ENCODE data around the gene SEC23IP.

SEC23IP gene

DNA sequence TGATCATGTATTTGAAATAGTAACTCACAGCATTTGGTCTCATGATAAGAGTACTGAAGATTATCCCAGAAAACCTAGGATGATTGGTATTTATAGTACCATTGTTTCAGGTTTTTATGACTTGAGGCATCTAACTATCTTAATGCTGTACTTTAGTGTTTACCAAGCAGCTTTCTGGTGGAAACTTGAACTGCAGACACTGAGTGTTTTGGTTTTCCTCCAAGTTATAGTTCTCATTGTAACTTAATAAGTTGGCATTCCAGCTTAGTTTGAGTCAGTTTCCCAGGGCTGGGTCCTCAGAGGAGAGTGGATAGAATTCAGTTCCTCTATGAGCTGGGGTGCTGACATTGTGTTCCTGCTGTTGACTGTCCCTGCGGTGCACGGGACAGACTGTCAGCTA, 50.4 kb downstream of the SEC23IP start:
- no peak for DNase-seq

DNA sequence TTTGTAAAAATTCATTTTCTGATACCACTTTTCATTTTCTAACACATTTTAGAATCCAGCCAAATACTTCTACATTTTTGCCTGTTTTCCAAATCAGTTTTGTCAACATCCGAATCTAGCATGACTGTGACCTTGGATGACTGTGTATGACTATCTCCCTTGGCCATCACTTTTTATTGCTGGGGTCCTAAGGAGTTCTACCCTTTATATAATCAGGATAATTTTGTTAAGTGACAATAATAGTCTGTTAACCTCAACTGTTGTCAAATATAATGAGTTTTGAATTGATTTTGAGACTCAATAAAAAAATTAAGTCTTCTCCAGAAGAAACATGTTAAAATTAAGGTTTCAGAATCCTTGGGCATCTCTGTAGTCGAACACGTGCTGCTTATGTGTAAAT, 53.3 kb downstream of the SEC23IP start:
- no peak for DNase-seq

DNA sequence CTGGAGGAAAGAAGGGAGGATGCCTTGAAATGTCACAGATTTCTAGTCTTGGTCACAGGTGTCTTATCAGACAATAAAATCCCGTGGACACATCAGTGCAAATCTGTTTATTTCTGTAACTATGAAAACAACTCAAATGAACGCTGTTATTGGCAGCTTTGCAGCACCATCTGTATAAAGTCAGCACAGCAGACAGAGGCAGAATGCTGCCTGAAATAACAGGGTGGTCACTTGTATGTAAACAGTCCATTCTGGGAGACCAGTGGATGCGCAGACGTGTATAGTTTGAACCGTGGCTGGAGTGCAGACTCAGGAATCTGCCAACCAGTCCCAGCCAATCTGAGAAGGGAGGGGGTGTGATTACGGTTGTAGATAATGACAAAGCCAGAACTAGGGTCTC, 54.8 kb downstream of the SEC23IP start:
- DNase-seq, result no peak

DNA sequence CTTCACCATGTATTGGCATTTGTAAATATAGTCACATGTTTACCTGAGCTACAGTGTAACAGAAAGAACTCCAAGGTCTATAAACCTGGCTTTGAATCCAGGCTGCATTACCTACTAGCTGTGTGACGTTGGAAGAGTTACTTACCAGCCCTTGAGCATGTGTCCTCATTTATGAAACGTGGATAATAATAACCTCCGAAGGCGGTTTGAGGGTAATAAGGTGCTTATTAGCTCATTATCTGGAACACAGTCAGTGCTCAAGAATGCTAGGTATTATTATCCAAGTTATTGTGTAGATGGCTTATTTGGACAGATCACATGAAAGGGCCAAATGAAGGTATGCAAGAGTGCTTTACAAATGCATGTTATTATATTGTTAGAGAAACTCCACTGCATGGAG, 64.9 kb downstream of the SEC23IP start:
- DNase-seq, result no peak

DNA sequence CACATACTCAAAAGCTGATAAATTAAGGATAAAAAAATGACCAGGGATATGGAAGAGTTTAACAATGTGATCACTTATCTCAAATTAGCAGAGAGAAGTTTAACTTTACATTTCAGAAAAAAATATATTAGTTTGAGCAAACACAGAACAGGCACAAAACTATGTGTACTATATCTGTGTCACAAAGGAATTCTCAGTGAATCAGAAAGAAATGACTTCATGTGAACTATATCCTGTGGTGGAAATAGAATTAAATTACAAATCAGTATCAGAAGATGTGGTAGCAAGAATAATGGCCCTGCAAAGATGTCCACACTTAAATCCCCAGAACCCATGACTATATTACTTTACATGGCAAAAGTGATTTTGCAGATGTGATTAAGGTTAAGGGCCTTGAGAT, 70.3 kb downstream of the SEC23IP start:
- no peak for DNase-seq

DNA sequence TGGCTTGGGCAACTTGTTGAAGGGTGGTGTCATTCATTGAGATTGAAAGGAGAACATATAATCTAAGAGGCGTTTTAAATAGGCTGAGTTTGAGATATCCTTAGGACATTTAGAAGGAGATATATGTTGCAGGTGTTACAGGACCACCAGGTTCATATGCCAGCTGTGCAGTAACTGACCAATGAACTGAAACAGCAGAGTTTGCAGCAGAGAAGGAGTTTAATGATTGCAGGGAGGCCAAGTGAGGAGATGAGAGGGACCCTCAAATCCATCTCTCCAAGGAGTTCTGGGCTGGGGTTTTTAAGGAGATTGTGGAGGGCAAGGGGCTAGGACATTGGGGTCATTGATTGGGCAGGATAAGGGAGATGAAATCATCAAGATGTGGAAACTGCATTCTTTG, 74.5 kb downstream of the SEC23IP start:
- DNase-seq, result no peak

DNA sequence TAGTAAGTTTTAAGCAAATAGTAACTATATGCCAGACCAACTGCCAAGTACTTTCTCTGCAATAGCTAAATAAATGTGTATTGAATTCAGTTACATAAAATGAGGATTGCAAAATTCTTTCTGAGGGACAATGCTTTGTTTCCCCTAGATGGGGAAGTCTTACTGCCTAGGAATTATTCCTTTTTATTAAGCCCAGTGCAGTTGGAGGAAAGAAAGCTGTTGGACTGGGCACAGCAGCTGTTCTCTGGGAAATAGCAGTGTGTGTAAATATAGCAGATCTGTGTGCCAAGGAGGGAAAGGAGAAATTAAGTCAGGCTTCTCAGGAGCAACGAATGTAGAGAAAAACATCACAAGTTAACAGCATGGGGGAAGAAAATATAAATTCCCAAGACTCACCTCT, 77.1 kb downstream of the SEC23IP start:
- DNase-seq, result no peak

DNA sequence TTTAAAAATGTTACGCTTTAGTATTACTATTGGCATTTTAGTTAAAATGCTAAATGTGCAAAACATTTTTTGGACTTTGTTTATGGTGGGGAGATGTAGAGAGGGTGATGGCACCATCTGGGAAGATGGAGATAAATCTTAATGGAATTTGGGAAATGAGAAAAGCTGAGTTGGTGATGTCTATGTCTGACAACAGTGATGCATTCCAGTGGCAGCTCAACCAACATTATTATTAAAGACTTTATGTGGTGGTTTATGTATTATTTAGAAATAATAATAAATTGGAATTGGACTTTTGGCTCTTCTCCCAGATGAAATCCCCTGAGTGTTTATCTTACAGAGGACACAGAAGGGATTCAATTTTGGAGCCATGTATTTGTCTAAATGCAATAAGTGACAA, 77.6 kb downstream of the SEC23IP start:
- DNase-seq, result no peak

DNA sequence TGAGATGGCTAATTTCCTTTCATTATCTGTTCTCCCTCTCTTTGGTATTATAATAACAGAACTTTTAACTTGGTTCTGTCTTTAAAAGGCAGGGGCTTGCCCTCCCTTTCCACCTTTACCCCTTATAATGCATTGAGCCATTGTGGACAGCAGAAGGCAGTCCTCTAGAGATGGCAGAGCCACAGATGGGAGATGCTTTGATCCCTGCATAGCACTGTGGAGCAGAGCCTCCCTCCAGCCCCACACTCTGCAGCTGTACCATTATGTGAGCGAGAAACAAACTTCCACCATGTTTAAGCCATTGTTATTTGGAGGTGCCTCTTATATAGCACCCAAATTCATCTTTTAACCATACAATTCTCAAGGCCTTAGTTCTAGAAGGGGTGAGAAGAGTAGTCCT, 78.4 kb downstream of the SEC23IP start:
- DNase-seq, result no peak

DNA sequence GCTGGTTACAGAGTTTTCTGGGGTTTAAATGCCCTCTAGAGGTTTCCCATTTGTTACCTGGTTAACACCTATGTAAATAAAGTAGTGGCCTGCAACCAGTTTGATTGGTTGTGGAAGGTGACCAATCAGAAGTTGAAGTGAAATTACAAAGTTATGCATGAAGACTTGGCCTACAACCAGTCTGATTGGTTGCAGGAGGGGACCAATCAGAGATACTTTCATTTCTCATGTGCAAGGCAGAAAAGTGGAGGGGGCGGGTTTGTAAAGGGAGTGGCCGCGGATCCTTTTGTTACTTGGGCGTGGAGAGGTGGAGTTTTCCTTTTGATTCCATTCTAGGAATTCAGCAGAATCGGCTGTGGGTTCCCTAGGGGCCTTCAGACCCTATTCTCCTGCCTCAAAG, 80.8 kb downstream of the SEC23IP start:
- DNase-seq, result no peak

DNA sequence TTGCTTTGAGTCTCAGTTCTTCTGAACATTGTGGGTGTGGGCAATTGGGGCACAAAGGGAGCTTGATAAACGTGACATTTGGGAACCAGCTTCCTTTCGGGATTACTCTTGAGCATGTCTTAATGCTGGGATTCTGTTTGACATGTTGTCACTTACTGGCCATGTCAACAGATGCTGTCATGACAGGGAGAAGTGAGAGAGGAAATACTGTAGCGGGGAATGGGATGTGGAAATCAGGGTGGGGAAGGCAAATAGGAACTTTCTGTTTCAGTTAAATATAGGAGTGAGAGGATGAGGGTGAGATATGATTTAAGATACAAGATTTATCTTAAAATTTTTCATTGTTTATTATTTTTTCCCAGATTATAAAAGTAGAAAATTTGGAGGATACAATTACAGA, 83.9 kb downstream of the SEC23IP start:
- DNase-seq, result no peak

DNA sequence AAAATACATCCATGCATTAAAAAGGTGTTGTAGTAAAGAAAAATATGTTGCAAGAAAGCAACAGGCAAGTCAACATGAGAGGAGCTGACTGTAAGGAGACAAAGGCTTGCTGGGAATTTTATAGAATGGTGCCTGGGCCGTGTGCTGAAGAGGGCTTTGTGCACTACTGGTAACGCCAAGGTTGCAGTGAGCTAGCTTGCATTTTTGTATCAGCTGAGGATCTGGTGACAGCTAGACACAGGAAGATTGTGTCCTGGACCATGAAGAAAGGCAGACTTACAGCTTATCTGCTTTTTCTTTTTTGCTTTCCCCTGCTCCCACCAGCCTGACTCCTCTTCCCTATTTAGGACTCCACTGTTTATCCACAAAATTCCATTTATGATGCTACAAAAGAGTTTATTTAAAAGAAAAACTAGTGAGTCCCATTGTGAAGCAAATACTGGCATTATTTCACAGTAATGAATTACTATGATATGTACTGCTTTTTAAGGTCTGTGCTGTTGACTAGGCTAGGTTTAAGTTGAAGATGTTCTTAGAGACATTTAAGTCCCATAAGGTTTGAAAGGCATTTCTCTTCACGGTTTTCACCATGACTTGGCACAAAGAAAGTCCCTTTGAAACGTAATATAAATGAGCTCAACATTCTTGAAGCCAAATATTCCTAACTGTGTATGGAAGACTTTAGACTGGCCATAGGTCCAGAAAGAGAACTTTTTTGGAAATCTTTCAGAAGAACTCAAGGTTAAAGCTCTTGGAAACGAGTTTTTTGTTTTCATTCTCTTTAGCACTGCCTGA, 88.6 kb downstream of the SEC23IP start:
- no peak for DNase-seq

DNA sequence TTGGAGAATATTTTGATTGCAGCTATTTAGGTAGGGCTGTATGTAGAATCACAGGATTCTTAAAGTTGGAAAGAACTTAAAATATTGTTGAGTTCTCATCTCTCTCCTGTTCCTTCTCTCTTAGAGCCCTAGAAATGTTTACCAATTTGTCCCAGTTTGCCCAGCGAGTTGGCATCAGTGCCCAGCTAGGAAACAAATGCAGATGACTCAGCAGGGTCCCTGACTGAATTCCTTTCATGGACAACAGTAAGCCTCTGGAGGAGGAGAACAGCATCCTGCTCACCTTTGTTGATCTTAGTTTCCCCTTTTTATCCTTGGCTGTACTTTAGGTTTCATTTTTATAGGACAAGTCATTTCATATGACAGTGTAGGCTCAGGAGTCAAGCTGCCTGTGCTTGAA, 89.3 kb downstream of the SEC23IP start:
- peak; percentile 26 for DNase-seq

DNA sequence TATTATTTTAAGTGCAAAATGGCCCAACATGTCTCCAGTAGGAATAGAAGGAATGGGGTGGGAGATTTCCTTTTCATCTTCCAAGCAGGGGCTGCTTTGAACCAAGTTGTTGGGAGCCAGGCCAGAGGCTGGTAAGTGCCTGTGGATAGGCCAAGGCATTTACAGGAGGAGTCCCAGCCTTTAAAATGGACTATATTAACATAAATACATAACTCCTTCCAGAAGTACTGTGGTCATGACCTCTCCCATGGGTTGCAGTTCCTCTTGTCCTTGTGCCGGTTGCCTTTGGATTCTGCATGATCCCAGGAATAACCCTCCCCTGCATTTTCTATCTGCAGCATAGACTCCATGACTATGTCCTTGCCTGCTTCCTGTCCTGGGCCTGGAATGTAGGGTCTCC, 95.8 kb downstream of the SEC23IP start:
- no peak for DNase-seq

DNA sequence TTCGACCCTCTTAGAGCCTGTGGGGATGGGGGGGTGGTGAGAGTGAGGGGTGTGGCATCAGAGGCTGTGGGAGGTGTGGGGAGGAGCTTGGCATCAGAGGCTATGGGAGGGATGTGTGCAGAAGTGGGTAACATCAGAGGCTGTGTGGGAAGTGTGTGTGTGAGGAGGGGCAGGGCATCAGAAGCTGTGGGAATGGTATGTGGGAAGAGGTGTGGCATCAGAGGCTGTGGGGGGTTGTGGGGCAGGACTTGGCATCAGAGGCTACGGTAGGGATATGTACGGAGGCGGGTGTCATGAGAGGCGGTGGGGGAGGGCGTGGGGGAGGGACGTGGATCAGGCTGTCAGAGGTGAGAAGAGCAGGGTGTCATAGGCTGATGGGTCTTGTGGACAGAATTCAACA, 97.4 kb downstream of the SEC23IP start:
- no peak for DNase-seq

DNA sequence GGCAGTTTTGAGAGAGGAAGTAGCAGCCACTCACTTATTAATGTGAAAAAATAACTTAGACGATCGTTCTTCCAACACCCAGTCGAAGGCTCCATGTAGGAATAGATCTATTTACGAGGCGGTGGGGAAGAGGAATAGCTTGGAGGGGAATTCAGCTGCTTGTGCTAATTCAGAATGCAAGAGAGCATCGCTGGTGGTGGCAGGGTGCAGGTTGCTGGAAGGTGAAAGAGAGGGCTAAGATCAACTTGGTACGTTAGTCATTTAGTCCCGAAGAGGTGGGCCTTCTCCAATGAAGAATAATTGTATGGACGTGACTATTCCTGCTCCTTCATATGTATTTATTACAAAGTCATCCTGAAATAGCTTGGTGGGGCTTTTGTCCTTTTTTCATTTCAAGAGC, 98.5 kb downstream of the SEC23IP start:
- DNase-seq, result no peak

DNA sequence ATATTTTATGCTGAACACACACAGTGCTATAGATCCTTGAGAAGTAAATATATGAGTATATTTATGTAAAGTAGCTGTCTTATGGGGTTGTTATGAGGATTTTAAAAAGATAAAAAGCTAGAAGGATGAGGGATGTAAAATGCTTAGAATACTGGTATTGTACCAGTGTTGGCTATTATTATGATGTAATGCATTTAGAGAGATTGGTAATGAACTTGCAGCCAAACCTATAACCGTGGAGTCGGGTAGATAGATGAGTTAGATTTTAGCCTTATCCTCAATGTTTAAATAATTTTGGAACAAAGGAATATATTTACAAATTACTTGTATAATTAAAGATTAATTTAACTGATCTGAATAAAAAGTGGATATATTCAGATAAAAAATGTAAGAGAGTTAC, 99.3 kb downstream of the SEC23IP start:
- DNase-seq, result no peak
